H1 (cell line): ENCODE measurements around the gene ZC3H18. TPM values are rescaled to one million over a fixed set of nuclear protein-coding genes. Genes with fewer than 3 reads are reported as not detected.

Experiments
- BACH1 ChIP-seq: IDR thresholded peaks from 2 replicates; pipeline ENCODE4 v1.6.1; 2012; ENCODE audit warnings: low read length, improper control_type of control experiment
- CEBPB ChIP-seq: IDR thresholded peaks from 2 replicates; pipeline ENCODE4 v1.6.1; 2012; ENCODE audit warnings: low read depth, low read length
- CHD7 ChIP-seq: fragments of 300-600 bp; sonication (generic); IDR thresholded peaks from 2 replicates; pipeline ENCODE4 v1.7.1; 2012; ENCODE audit warnings: low read length, moderate library complexity, mild to moderate bottlenecking, inconsistent platforms; ENCODE audit not compliant: insufficient replicate concordance
- GABPA ChIP-seq: IDR thresholded peaks from 2 replicates; pipeline ENCODE4 v1.6.1; 2011; ENCODE audit warnings: mild to moderate bottlenecking, low read length, moderate library complexity, borderline replicate concordance; ENCODE audit not compliant: insufficient read depth
- HDAC6 ChIP-seq: IDR thresholded peaks from one replicate; pipeline ENCODE4 v1.7.1; 2012; ENCODE audit warnings: low read depth, mild to moderate bottlenecking, inconsistent platforms, low read length, moderate library complexity
- KDM5A ChIP-seq: fragments of 200-600 bp; IDR thresholded peaks from 2 replicates; pipeline ENCODE4 v1.7.1; 2012; ENCODE audit warnings: mild to moderate bottlenecking, low read length, inconsistent platforms, mixed read lengths
- RBBP5 ChIP-seq: IDR thresholded peaks from 2 replicates; pipeline ENCODE4 v1.7.1; 2012; ENCODE audit warnings: low read depth, mild to moderate bottlenecking, inconsistent platforms, low read length, moderate library complexity, borderline replicate concordance
- RNF2 ChIP-seq: fragments of 200-900, 300-1000 bp; sonication (generic); IDR thresholded peaks from 2 replicates; pipeline ENCODE4 v1.7.1; 2016; ENCODE audit warnings: borderline replicate concordance, low read depth, mild to moderate bottlenecking, antibody characterized with exemption, low read length; ENCODE audit not compliant: poor library complexity, severe bottlenecking; ENCODE audit errors: missing control alignments
- SIX5 ChIP-seq: IDR thresholded peaks from 2 replicates; pipeline ENCODE4 v1.6.1; 2011; ENCODE audit warnings: mild to moderate bottlenecking, low read depth, low read length
- TAF1 ChIP-seq: IDR thresholded peaks from 2 replicates; pipeline ENCODE4 v1.6.1; 2011; ENCODE audit warnings: mild to moderate bottlenecking, low read depth, low read length
- TBP ChIP-seq: IDR thresholded peaks from 2 replicates; pipeline ENCODE4 v1.6.1; 2011; ENCODE audit warnings: low read depth, low read length, improper control_type of control experiment
- polyA plus RNA-seq, 7 experiments: library from polyadenylated mRNA; depleted of rRNA in 3 of 7; stranded (reverse) in 5 of 7; unstranded in 2 of 7; fragments of >200 nt in 5 of 7; fragments of 200-250 nt in 2 of 7; gene quantifications; 1 replicate in 5 of 7; 2 replicates in 1 of 7; 4 replicates in 1 of 7; pipeline versions ENCODE4 v1.2.1 to v1.2.3, GENCODE V29; 2011 to 2013; ENCODE audit warnings: missing spikeins in 2 of 7, mixed read lengths in 2 of 7
- total RNA-seq: library from RNA; stranded (reverse); fragmentation: NEBNext Ultra II Directional; extraction: Animal tissue kit (Norgen Biotek cat#: 25700); gene quantifications from 2 replicates; pipeline ENCODE4 v1.2.1, GENCODE V29; 2021

Gene ZC3H18
- total and polyA plus RNA-seq, 2 of the 8 experiments (the other 6 are each of a cell fraction or from before 2014, with no cell fraction given): 12.1 to 73.2 TPM

- TF ChIP-seq GABPA (no peak), TBP (no peak), CEBPB (no peak), TAF1 (no peak), KDM5A (no peak), RNF2 (no peak), SIX5 (no peak), CHD7 (no peak), BACH1 (no peak), RBBP5 (no peak), HDAC6 (no peak)
Measured at GRCh38 chr16:88524973-88525662, 45.1 kb upstream of the ZC3H18 start (continued).
